Endothelial cell of umbilical vein (primary cell): ENCODE results near the gene ARHGAP18. TPM values are rescaled to one million over a fixed set of nuclear protein-coding genes. Genes with fewer than 3 reads are reported as not detected.

Source experiments
- BruUV-seq: library from RNA; stranded (reverse); fragments of 400-500 nt; replicated peaks from 2 replicates; lab custom pipeline; 2021; lab: Mats Ljungman, UMichigan
- CTCF ChIA-PET: fragments of 300-600, 350-600 bp; sonication (Branson Sonifier 250); formaldehyde crosslinking; loops from one replicate; lab custom pipeline; 2021; ENCODE audit warnings: antibody characterized with exemption, inconsistent platforms; lab: Charles Lee
- POLR2A ChIA-PET: fragments of 300-600, 350-600 bp; sonication (Branson Sonifier 250); formaldehyde crosslinking; loops from one replicate; lab custom pipeline; 2021; ENCODE audit warnings: antibody characterized with exemption, inconsistent platforms; lab: Charles Lee
- DNase-seq: peaks from one replicate; pipeline ENCODE4 v3.0.0-alpha.2; 2011; ENCODE audit warnings: low read depth, low spot score
- FAIRE-seq: peaks from 2 replicates; lab custom pipeline; 2011; peaks lifted over from hg19 to GRCh38; lab: Jason Lieb, UNC
- H2AFZ ChIP-seq: 2 replicates; pipeline ENCODE4 v1.6.0; 2012; ENCODE audit warnings: low read depth, low read length, control low read depth, inconsistent platforms
- H3K27ac ChIP-seq: 2 replicates; pipeline ENCODE4 v1.5.1; 2011; ENCODE audit warnings: low read depth, mild to moderate bottlenecking, control low read depth, low read length, moderate library complexity; ENCODE audit not compliant: insufficient read depth
- H3K27me3 ChIP-seq, 2 experiments: 2 replicates each; pipeline versions ENCODE4 v1.6.0 to v1.6.1; 2011; ENCODE audit warnings: low read length in 2 of 2, mixed read lengths in 1 of 2; ENCODE audit not compliant: control insufficient read depth in 2 of 2, insufficient read depth in 2 of 2
- H3K36me3 ChIP-seq, 2 experiments: 2 replicates in 1 of 2; 3 replicates in 1 of 2; pipeline ENCODE4 v1.5.1; 2011; ENCODE audit warnings: low read length in 2 of 2, mild to moderate bottlenecking in 1 of 2, moderate library complexity in 1 of 2; ENCODE audit not compliant: control insufficient read depth in 2 of 2, insufficient read depth in 2 of 2; ENCODE audit errors: extremely low read depth in 1 of 2
- H3K4me1 ChIP-seq: 3 replicates; pipeline ENCODE4 v1.5.1; 2011; ENCODE audit warnings: mild to moderate bottlenecking, low read length; ENCODE audit not compliant: control insufficient read depth, insufficient read depth; ENCODE audit errors: extremely low read depth
- H3K4me2 ChIP-seq: 2 replicates; pipeline ENCODE4 v1.6.1; 2011; ENCODE audit warnings: low read length, control low read depth, mixed read lengths; ENCODE audit not compliant: insufficient read depth
- H3K4me3 ChIP-seq, 3 experiments: fragments of 200-600 bp in 1 of 3; sonication (generic), shearing (Covaris generic) in 1 of 3; replicated peaks in 1 of 3; 2 replicates each; pipeline ENCODE4 v1.5.1; 2011 to 2016; ENCODE audit warnings: control low read depth in 3 of 3, low read length in 3 of 3, mild to moderate bottlenecking in 2 of 3, inconsistent platforms in 1 of 3, low read depth in 1 of 3, moderate library complexity in 1 of 3; ENCODE audit not compliant: insufficient read depth in 1 of 3
- H3K79me2 ChIP-seq: 2 replicates; pipeline ENCODE4 v1.6.0; 2012; ENCODE audit warnings: low read length, inconsistent platforms; ENCODE audit not compliant: control insufficient read depth, insufficient read depth
- H3K9ac ChIP-seq: replicated peaks from 2 replicates; pipeline ENCODE3; 2011; ENCODE audit warnings: low read length, control low read depth; ENCODE audit not compliant: insufficient read depth; ENCODE audit errors: extremely low read depth
- H3K9me1 ChIP-seq: replicated peaks from 3 replicates; pipeline ENCODE4 v1.6.0; 2011; ENCODE audit warnings: mild to moderate bottlenecking, low read length; ENCODE audit not compliant: control insufficient read depth, insufficient read depth; ENCODE audit errors: extremely low read depth
- H3K9me3 ChIP-seq: replicated peaks from 2 replicates; pipeline ENCODE4 v1.5.1; 2012; ENCODE audit warnings: low read length, inconsistent platforms; ENCODE audit not compliant: control insufficient read depth, insufficient read depth
- H4K20me1 ChIP-seq: replicated peaks from 2 replicates; pipeline ENCODE3; 2011; ENCODE audit warnings: mild to moderate bottlenecking, low read length; ENCODE audit not compliant: control insufficient read depth, insufficient read depth; ENCODE audit errors: extremely low read depth
- CTCF ChIP-seq, 2 donors: IDR thresholded peaks; 1 replicate in 1 of 2; 2 replicates in 1 of 2; pipeline ENCODE4 v1.5.1; 2011; ENCODE audit warnings: low read length in 2 of 2, mild to moderate bottlenecking in 2 of 2, moderate library complexity in 2 of 2, control low read depth in 1 of 2, inconsistent platforms in 1 of 2, low read depth in 1 of 2; ENCODE audit not compliant: insufficient read depth in 1 of 2; ENCODE audit errors: extremely low read depth in 1 of 2
- EZH2 ChIP-seq: IDR thresholded peaks from 2 replicates; pipeline ENCODE4 v1.6.1; 2012; ENCODE audit warnings: borderline replicate concordance, low read depth, mild to moderate bottlenecking, moderate library complexity, low read length, inconsistent platforms; ENCODE audit not compliant: severe bottlenecking
- FOS ChIP-seq: IDR thresholded peaks from 2 replicates; pipeline ENCODE4 v1.6.1; 2011; ENCODE audit warnings: mild to moderate bottlenecking, low read length, moderate library complexity, borderline replicate concordance; ENCODE audit not compliant: insufficient read depth
- GATA2 ChIP-seq: IDR thresholded peaks from 2 replicates; pipeline ENCODE4 v1.7.0; 2011; ENCODE audit warnings: low read depth, mild to moderate bottlenecking, moderate library complexity, mixed read lengths, low read length; ENCODE audit not compliant: insufficient read length, insufficient read depth
- JUN ChIP-seq: IDR thresholded peaks from 2 replicates; pipeline ENCODE4 v1.6.1; 2011; ENCODE audit warnings: borderline replicate concordance, low read depth; ENCODE audit not compliant: insufficient read length, insufficient read depth
- MYC ChIP-seq: IDR thresholded peaks from one replicate; pipeline ENCODE4 v1.6.1; 2011; ENCODE audit warnings: mild to moderate bottlenecking, low read depth, low read length
- POLR2A ChIP-seq: IDR thresholded peaks from 2 replicates; pipeline ENCODE4 v1.6.1; 2012; ENCODE audit warnings: low read depth, mild to moderate bottlenecking, control low read depth, low read length
- POLR2AphosphoS5 ChIP-seq: IDR thresholded peaks from 2 replicates; pipeline ENCODE4 v1.6.1; 2012; ENCODE audit warnings: low read depth, mild to moderate bottlenecking, control low read depth, low read length, moderate library complexity; ENCODE audit not compliant: insufficient read depth
- dilution Hi-C: fragments of 300-500 bp; cut with MboI; formaldehyde crosslinking; loops from one replicate; pipeline ENCODE4 v1.15.0; 2019; ENCODE audit warnings: low sequenced_read_pairs; ENCODE audit not compliant: extremely low pct_ligation_motif_present
- intact Hi-C: fragments of 100-400 bp; cut with micrococcal nuclease; formaldehyde crosslinking; loops from one replicate; pipeline ENCODE4 v1.10.0; 2022
- polyA plus RNA-seq, 4 experiments: library from polyadenylated mRNA; depleted of rRNA in 3 of 4; stranded (reverse) in 3 of 4; unstranded in 1 of 4; fragments of >200 nt; gene quantifications; 2 replicates each; pipeline versions ENCODE4 v1.2.1 to v1.2.3, GENCODE V29; 2011 to 2012; ENCODE audit warnings: missing spikeins in 1 of 4
- total RNA-seq: library from RNA; stranded (reverse); gene quantifications from 2 replicates; pipeline ENCODE4 v1.2.3, GENCODE V29; 2021
- TF ChIP-seq, protein P1 (sequence below): IDR thresholded peaks from 2 replicates; pipeline ENCODE4 v1.6.1; 2011; ENCODE audit not compliant: insufficient read depth, insufficient read length

Gene ARHGAP18
- total and polyA plus RNA-seq, 2 donors (not counting 3 experiments of a cell fraction or from before 2014, with no cell fraction given), result 13.1 to 86.1 TPM

DNA sequence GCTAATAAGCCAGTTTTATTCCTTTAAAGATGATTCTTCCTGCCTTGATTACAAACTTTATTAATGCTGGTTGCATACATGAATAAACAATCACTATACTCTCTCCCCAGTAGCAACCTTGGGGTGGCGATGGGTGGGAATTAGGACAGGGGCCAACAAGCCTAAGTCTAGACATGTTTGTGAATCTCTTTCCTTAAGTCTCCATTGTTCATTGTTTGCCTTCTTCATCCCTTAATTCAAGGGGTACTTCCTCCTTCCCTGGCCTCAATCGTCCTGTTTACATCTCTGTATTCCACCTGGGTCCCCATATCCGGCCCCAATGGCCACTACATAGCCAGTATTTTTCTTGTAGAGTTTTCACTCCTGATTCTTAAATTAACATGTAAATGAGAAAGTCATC is 66.0 kb downstream of the ARHGAP18 start:
- POLR2A ChIA-PET, result interaction anchor here (1.3 to 2.3 kb wide), 3 partner anchors 29 to 65 kb away, joined by 6 to 8 read pairs (median 6); partner anchors contain the start of gene ARHGAP18
- no TSS peak for BruUV-seq
- dilution Hi-C loops, result no loop called here
- FAIRE-seq (peak; percentile 31), DNase-seq (peak; percentile 95)
- H3K9me1 ChIP-seq, result no peaks in the 10 kb centered on the region
- peaks cover 0 to 11% of the 10 kb centered on the region in 2 experiments for H3K36me3 ChIP-seq
- CTCF ChIA-PET, result interaction anchor here (0.6 to 3.4 kb wide), 10 partner anchors 10 to 377 kb away, joined by 3 to 16 read pairs (median 4); no protein-coding TSS in a partner anchor
- intact Hi-C loops, result loop anchor here (1.0 kb wide), 5 partner anchors 29 to 364 kb away; partner anchors contain the start of gene ARHGAP18
- peaks cover 32% of the 10 kb centered on the region for H3K79me2 ChIP-seq
- no peaks in the 10 kb centered on the region for H3K27me3 ChIP-seq
- peak overlapping the region; percentile 98 for H3K27ac ChIP-seq
- TF ChIP-seq, protein P1, sequence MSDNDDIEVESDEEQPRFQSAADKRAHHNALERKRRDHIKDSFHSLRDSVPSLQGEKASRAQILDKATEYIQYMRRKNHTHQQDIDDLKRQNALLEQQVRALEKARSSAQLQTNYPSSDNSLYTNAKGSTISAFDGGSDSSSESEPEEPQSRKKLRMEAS, result no peak
- no peak for TF ChIP-seq MYC
- TF ChIP-seq EZH2, result no peak
- no peak for TF ChIP-seq JUN
- no peak for TF ChIP-seq POLR2AphosphoS5
- no peak for TF ChIP-seq GATA2
- TF ChIP-seq CTCF (IDR thresholded peaks at IDR 0.05; ENCODE audit: extremely low read depth in 1 of 2, insufficient read depth in 1 of 2, low read depth in 1 of 2, low read length in 2 of 2), result no peak
- no peak for TF ChIP-seq POLR2A
- TF ChIP-seq FOS, result no peak
- peak overlapping the region; percentile 76 for H3K9ac ChIP-seq
- H3K4me3 ChIP-seq, result no peak overlapping the region
- no peaks in the 10 kb centered on the region for H3K9me3 ChIP-seq
- no peaks in the 10 kb centered on the region for H4K20me1 ChIP-seq
- H3K4me2 ChIP-seq, result peak overlapping the region; percentile 89
- H2AFZ ChIP-seq, result no peak overlapping the region
- peaks cover 77% of the 10 kb centered on the region for H3K4me1 ChIP-seq
